Upper lobe of left lung (tissue), 4 donors: Measurements from ENCODE around the gene CLDN6.

Source experiments
- CTCF ChIP-seq, 6 experiments: fragments of 450-650 bp in 4 of 6; fragments of 200-600 bp in 2 of 6; sonication (generic) in 2 of 6; IDR thresholded peaks; one replicate each; pipeline ENCODE4 v1.5.1; 2016 to 2019; ENCODE audit warnings: antibody characterized with exemption in 6 of 6
- POLR2A ChIP-seq, 4 donors: fragments of 450-650 bp; IDR thresholded peaks; one replicate each; pipeline ENCODE4 v1.5.1; 2016 to 2017; ENCODE audit warnings: antibody characterized with exemption in 4 of 4, mild to moderate bottlenecking in 2 of 4

- TF ChIP-seq CTCF (IDR thresholded peaks at IDR 0.05) (no peak), POLR2A (IDR thresholded peaks at IDR 0.05) (no peak)
Measured at GRCh38 chr16:3060339-3061127, 42.5 kb upstream of the CLDN6 start.
